IPS-NIHi11 (cell line): Measurements from ENCODE around the gene H6PD.

ENCODE experiments used
- DNase-seq: peaks from one replicate; pipeline ENCODE4 v3.0.0; 2012; ENCODE audit warnings: mixed read lengths, low spot score

The H6PD gene, protein sequence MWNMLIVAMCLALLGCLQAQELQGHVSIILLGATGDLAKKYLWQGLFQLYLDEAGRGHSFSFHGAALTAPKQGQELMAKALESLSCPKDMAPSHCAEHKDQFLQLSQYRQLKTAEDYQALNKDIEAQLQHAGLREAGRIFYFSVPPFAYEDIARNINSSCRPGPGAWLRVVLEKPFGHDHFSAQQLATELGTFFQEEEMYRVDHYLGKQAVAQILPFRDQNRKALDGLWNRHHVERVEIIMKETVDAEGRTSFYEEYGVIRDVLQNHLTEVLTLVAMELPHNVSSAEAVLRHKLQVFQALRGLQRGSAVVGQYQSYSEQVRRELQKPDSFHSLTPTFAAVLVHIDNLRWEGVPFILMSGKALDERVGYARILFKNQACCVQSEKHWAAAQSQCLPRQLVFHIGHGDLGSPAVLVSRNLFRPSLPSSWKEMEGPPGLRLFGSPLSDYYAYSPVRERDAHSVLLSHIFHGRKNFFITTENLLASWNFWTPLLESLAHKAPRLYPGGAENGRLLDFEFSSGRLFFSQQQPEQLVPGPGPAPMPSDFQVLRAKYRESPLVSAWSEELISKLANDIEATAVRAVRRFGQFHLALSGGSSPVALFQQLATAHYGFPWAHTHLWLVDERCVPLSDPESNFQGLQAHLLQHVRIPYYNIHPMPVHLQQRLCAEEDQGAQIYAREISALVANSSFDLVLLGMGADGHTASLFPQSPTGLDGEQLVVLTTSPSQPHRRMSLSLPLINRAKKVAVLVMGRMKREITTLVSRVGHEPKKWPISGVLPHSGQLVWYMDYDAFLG

DNA sequence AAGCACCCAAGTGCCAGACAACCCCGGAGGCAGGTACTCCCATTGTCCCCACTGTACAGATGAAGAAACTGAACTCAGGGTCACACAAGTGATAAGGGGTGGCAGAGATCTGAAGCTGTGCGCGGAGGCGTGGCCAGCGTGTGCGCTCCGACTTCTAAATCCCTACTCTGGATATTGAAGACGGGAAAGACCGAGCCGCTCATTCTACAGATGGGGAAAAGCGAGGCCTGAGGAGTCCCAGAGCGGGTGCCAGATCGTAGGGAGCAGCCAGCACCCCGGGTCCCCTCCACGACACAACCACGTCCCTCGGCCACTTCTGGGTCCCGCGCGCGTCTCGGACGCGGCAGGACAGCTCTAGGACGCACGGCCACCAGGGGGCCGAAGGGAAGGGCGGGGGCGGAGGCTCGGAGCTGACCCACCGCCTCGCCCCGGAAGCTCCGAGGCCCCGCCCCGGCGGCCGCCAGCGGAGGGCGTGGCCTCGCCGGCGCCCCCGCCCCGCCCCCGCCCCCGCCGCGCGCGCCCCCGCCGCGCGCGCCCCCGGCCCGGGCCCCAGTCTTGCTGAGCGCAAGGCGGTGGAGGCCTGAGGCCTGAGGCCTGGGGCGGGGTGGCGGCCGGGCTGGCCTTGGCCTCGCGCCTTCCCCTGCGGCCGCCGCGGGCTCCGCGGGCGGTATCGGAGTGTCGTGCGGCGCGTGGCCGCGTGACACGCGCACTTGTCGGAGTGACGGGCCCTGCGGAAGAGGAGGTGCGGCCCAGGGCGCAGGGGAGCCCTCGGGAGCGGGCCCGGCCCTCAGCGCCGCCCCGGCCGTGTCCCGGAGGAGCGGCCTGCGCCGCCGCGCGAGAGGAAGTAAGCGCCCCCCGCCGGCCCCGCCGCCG is at the start of gene H6PD:
Gene H6PD (plus strand): TSS at position 552 of the 873 bp plus-strand sequence. CDS start 10,161 bp downstream, outside the sequence.
- peak; percentile 98 for DNase-seq

GRCh38 chr1:9186082-9186859 is 48.3 kb upstream of the H6PD start:
- no peak for DNase-seq

DNA sequence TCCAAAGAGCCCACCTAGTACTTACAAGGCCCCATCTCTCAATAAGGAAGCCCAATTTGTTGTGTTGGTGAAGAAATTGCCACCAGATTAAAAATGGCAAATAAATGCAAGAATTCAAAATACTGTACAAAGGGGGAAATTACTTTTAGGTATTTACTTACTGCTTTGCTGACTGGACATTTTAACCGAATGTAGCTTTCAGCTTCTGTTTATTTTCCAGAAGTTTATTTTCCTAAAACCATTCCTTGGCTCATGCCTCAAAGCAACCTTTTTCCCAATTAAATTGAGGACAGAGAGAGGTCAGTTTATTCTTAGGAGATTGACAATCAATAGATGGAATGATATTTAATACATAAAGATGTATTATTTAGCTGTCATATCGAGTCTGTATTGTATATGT is 47.6 kb upstream of the H6PD start:
- DNase-seq = no peak

DNA sequence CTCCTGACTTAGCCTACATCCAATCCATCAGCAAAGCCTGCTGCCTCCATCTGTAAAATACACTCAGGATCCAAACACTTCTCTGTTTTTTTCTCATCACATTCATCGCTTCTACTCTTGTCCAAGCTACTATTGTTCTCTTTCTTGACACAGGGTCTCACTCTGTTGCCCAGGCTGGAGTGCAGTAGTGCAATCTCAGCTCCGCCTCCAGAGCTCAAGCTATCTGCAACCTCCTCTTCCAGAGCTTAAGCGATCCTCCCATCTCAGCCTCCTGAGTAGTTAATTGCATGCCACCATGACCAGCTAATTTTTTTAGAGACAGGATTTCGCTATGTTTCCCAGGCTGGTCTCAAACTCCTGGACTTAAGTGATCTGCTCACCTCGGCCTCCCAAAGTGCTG is 44.3 kb upstream of the H6PD start:
- no peak for DNase-seq

- no peak for DNase-seq
Measured at GRCh38 chr1:9191231-9191630, 43.3 kb upstream of the H6PD start.

DNA sequence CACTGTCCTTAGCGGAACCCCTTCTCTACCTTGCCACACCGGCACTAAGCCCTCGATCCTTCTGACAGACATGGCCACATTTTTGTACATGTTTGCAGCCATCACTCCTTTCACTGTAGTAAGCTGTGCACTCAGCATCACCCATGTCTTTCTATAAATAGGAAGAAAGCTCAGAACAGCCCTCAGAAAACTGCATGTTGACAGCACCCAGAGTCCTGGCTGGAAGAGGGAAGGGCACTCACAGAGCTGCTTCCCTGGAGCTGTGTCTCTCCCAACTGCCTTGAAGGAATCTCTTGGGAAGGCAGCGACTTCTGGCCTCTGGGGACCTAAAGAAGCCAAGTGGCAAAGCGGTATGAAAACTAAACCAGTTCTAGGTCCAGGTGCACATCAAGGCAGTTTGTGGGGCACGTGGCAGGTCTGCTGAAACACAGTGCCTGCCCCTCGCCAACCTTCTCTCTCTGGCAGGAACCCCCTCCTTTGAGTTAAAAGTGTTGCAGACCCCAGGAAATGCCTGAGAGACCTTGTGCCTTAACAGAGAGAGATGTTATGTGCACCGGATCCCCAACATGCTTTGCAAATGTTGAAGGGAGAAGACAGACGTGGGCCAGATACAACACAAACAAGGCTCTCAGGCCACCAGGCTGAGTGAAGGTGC is 41.9 kb upstream of the H6PD start:
- DNase-seq = no peak

GRCh38 chr1:9193233-9193625 is 41.3 kb upstream of the H6PD start:
- no peak for DNase-seq

DNA sequence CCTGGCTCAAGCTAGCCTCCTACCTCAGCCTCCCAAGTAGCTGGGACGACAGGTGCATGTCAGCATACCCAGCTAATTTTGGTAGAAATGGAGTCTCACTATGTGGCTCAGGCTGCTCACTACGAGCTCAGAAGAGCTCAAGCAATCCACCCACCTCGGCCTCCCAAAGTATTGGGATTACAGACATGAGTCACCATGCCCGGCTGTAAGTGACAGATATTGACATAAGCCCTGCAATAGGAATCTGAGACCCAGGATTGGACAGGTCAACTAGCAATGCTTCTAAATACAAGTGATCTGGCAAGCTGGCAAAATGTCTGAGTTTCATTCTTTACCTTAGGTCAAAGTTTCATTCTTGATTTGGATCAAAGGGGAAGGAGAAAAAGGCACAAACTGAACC is 40.5 kb upstream of the H6PD start:
- no peak for DNase-seq

DNA sequence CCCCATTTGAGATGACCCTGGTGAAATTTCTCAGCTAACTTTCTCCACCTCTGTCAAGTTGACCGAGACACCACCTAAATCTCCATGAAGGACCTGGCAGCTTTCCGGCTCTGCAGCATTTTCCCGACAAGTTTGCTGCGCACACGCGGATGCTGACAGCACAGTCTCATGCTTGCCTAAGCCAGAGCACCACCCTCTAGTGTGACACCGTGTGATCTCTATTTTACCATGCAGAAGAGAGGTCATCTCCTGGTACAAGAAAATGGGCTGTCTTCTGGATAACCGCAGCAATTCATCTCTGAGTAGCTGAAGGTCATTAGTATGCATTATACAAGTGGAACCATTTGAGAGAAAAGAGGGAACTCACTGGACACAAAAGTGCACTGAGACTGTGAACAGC is 38.9 kb upstream of the H6PD start:
- no peak for DNase-seq

GRCh38 chr1:9196129-9197040 is 38.2 kb upstream of the H6PD start:
- peak; percentile 68 for DNase-seq

DNA sequence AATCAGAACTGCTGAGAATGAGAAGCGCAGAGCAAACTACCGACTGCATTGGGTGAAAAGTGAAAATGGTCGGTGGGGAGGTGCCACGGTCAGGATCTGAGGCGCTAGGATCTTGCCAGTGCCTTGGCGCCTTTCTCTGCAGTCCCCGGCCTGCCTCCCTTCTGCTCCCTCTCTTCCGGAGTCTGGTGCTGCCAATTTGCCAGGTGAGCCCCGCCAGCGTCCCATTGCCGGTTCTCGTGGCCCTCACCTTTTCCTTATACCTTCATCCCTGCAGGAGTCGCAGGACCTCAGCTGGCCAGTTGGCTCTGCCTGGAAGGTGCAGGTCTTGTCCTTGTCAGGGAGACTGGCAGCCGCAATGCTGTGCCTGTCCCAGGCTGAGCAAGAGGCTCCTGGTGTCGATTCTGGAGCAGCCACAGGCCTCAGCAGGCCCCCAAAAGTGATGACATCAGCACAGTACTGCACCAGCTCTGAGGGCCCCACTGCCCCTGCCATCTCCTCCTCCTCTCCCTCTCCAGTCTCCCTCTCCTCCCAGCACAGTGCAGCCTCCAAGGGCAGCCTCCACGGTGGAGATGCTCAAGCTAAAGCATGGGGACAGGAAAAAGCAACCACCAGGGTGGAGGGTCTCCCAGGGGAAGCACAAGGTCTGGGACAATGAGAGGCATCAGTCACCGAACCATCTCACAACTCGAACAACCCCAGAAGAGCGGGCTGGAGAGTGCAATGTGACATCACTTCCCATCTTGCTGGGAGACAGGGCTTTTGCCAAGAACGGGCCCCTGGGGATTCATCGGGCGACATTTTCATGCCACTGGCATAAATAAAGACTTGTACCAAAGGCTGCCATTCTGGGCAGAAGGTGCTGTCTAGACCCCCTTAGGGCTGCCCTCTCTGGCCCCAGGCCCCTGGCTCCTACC is 37.1 kb upstream of the H6PD start:
- no peak for DNase-seq

DNA sequence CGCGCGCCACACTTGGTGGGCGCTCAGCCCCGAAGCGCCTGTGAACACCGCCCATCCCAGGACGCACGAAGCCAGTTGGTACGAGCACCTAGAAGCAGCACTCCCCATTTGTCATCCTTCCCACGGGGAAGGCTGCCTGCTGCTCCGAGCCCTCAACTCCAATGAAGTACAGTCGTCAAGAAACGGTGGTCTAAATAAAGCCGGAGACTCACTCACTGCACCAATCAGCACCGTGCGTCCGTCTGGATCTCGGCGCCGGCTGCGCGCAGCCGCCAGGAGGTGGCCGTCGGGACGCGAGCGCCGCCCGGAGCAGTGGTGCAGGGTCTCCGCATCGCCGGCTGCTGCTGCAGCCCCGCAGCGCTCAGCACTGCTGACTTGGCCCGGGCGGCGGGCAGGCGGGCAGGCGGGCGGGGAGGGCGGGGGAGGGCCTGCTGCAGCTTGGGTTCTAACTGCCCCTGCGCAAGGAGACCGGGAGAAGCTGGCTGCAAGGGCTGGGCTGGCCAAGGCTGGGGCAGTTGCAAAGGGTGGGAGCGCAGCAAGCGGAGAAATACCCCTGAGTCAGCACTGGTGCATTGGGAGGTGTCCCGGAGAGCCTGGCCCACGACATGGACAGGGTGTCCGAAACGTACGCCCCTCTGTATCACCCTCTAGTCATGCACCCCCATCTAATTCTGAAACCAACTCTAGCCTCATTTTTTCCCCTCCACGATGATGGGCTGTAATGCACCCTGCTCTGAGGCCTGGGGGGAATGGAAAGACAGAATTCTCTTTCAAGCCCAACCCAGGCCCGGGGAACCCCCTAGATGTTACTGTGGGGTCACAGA is 35.8 kb upstream of the H6PD start:
- DNase-seq = peak; percentile 73

GRCh38 chr1:9200441-9200840 is 34.1 kb upstream of the H6PD start:
- no peak for DNase-seq

- no peak for DNase-seq
Measured at GRCh38 chr1:9201401-9202239, 33.0 kb upstream of the H6PD start.

GRCh38 chr1:9202240-9202870 is 32.2 kb upstream of the H6PD start:
- no peak for DNase-seq

DNA sequence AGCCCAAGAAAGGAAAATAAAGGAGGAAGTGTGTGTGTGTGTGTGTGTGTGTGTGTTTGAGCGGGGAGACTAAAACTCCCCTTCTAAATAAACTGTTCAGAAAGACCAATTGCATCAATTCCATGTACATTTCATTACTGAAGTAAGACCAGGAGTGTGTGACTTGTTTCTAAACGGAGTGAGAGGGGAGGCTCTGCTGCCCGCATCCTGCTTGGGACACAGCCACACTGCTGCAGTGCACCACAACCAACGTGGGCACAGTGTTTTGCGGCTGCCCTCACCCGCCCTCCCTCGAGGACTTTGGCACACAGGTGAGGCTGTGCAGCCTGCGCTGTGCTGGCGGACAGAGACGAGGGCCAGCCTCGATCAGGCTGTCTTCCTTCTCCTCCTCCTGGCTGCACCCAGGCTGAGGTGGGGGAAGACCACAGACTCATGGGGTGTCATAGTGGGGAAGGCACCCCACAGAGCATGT is 31.0 kb upstream of the H6PD start:
- DNase-seq = no peak
